NCI-H146 treated with DMSO at 0.1 percent for 48 hours (cell line): ENCODE data around the gene NUDT1.

ENCODE experiments used
- DNase-seq: peaks from one replicate; lab custom pipeline; 2025; ENCODE audit not compliant: unreplicated experiment; lab: John Stamatoyannopoulos, UW

Gene NUDT1

GRCh38 chr7:2241580-2242540 is at the start of gene NUDT1, which contains the start of gene MRM2:
NUDT1 (plus strand) TSS chr7:2242226; CDS start chr7:2244575, 2,349 bp downstream.
MRM2 (minus strand) TSS chr7:2242205; CDS start chr7:2242169, 36 bp downstream.
- DNase-seq = peak; percentile 74

- peak; percentile 90 for DNase-seq
These were observed 49.0 kb upstream of the NUDT1 start for GRCh38 chr7:2192831-2193534.

GRCh38 chr7:2193575-2194305 is 48.3 kb upstream of the NUDT1 start:
- DNase-seq = no peak

- no peak for DNase-seq
These were observed 46.4 kb upstream of the NUDT1 start for GRCh38 chr7:2195400-2196246.

- DNase-seq = no peak
These were observed 45.3 kb upstream of the NUDT1 start for GRCh38 chr7:2196381-2197378.

- DNase-seq = no peak
These were observed 44.4 kb upstream of the NUDT1 start for GRCh38 chr7:2197436-2198155.

GRCh38 chr7:2198206-2198605 is 43.8 kb upstream of the NUDT1 start:
- no peak for DNase-seq

- no peak for DNase-seq
These were observed 43.3 kb upstream of the NUDT1 start for GRCh38 chr7:2198760-2199159.

- DNase-seq = no peak
These were observed 42.5 kb upstream of the NUDT1 start for GRCh38 chr7:2199528-2199927.

GRCh38 chr7:2199956-2200583 is 42.0 kb upstream of the NUDT1 start:
- no peak for DNase-seq

- DNase-seq = no peak
These were observed 41.4 kb upstream of the NUDT1 start for GRCh38 chr7:2200584-2200980.

GRCh38 chr7:2201128-2201527 is 40.9 kb upstream of the NUDT1 start:
- no peak for DNase-seq

GRCh38 chr7:2201686-2202360 is 40.2 kb upstream of the NUDT1 start:
- no peak for DNase-seq

- DNase-seq = no peak
These were observed 39.7 kb upstream of the NUDT1 start for GRCh38 chr7:2202361-2202761.

GRCh38 chr7:2202901-2203765 is 38.9 kb upstream of the NUDT1 start:
- no peak for DNase-seq

GRCh38 chr7:2203766-2204300 is 38.2 kb upstream of the NUDT1 start:
- DNase-seq = no peak
